Stimulated activated CD8-positive, alpha-beta memory T cell treated with anti-CD3 and anti-CD28 coated beads, Interleukin-2, amount 100 ng/mL, for 1 hour (primary cell): ENCODE data around the gene PSMA6.
"Not testable (repeated sequence)": the region's sequence is repeated elsewhere in the genome, so short reads cannot be mapped to it uniquely, and the experiment has no call there.

Experiments
- DNase-seq, 2 donors: peaks; one replicate each; pipeline ENCODE4 v3.0.0-alpha.2; 2020; ENCODE audit warnings: low read depth in 2 of 2

PSMA6 gene

DNA sequence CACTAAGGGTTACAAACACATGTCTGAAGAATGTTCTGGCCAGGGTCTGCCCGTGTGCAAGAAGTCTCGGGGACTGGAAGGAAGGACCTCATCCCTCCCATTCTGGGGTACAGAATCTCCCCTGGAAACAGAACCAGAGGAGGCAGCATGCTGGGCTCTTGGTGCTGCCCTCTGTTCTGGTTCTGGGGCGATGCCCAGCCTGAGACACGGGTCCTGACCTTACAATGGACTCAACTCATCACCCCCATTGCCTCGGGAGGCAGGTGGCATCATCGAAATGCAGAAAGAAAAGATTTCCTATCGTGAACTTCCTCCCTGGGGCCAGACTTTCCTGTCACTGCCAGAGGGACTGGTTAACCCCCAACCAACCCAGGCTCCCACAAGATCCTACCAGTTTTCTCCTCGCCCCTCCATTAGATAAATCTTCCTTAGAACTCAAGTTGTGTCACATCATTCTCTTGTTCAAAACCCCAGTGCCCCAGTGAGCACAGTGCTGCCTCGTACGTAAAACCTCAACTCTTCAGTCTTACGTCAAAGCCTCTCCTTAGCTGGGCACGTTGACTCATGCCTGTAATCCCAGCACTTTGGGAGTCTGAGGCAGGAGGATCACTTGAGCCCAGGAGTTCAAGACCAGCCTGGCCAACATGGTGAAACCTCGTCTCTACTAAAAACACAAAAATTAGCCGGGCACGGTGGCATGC is 52.1 kb downstream of the PSMA6 start:
- DNase-seq: no peak

DNA sequence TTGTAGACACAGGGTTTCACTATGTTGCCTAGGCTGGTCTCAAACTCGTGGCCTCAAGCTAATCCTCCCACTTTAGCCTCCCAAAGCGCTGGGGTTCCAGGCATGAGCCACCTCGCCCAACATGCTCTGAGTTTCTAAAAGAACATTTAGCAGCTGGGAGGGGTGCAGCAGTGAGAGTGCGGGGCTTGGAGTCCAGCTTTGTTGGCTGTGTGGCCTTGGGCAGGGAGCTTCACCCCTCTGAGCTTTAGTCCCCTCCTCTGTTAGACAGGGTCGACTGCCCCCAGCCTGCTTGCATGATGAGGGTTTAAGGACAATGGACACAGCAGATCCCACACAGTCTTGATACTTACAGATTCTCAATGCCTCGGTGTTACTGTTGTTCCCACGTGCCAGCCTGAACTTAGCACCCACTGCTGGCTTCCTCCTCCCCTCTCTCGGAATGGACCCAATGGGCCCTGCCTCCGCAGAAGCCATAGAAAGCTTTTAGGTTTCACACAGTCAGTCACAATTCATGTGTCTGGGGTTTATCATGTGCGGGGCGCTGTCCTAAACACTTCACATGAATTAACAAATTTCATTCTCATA is 54.6 kb downstream of the PSMA6 start:
- no peak for DNase-seq

DNA sequence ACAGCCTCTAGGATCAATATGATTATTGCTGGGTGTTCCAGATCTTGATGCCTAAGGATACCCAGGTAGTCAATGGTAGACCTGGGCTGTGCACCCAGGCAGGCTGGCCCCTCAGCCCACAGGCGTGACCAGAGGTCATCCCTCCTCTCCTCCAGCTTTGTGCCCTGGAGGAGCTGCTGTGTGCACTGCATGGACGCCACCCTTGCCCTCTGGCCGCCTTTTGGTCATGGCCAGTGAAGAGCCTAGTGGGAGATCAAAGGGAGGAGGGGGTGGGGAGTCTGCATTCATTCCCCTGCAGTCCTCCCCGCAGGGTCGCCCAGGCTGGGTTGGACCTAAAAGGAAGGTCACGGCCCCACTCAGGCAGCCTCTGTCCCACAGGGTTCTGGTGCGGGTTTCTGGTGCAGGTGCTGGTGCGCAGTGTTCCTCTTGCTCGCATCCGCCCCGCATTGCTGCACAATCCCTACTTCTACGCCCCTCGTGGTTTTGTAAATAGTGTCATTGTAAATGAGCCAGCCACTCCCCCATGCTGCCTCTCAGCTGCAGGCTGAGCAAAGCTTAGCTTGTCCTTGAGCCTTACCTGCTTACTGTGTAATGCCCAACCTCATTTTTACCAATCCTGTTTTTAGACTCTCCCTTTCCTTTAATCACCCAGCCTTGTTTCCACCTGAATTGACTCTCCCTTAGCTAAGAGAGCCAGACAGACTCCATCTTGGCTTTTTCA is 55.3 kb downstream of the PSMA6 start:
- no peak for DNase-seq

DNA sequence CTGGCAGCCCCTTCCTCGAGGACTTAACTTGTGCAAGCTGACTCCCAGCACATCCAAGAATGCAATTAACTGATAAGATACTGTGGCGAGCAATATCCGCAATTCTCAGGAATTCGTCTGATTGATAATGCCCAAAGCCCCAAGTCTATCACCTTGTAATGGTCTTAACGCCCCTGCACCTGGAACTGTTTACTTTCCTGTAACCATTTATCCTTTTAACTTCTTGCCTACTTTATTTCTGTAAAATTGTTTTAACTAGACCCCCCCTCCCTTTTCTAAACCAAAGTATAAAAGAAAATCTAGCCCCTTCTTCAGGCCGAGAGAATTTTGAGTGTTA is 55.8 kb downstream of the PSMA6 start:
- DNase-seq: not testable (repeated sequence)

DNA sequence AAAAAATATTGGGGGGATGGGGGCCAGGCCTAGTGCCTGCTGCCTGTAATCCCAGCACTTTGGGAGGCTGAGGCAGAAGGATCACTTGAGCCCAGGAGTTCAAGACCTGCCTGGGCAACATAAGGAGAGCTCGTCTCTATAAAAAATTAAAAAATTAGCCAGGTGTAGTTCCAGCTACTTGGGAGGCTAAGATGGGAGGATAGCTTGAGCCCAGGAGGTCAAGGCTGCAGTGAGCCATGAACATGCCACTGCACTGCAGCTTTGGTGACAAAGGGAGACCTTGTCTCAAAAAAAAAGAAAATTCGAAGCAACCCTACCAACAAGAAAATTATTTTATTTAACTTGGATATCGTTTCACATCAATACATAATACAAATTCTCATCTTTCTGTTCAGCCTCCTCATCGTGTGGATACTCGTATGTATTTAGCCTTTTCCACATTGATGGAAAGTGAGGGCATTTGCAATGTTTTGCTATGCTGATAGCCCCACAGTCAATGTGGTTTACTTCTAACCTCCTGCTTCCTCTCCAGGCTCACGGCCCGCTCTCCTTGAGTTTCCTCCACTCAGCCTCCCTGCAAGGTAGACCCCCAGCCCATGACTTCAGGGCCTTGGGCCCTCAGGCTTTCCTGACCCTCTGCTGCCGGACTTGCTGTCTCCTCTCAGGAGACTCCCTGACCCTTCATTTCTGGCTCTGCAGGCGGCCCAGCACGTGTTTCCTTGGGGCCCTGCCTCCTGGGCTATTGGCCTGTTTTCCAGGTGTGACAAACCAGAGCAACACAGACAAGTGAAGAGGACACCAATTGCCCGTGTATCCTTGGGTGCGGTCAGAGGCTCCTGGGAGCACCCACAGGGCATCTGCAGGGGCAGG is 57.5 kb downstream of the PSMA6 start:
- no peak for DNase-seq

DNA sequence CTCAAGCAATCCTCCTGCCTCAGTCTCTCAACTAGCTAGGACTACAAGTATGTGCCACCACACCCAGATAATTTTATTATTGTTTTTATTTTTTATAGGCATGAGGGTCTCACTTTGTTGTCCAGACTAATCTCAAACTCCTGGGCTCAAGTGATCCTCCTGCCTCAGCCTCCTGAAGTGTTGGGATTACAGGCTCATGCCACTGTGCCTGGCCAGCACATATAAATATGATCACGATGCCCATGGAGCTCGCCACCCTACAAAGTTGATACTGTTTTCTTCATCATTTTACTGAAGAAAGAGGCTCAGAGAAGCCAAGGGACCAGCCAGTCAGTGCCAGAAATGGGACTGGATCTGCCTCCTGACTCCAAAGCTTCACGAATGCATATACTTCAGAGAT is 59.3 kb downstream of the PSMA6 start:
- DNase-seq: no peak

DNA sequence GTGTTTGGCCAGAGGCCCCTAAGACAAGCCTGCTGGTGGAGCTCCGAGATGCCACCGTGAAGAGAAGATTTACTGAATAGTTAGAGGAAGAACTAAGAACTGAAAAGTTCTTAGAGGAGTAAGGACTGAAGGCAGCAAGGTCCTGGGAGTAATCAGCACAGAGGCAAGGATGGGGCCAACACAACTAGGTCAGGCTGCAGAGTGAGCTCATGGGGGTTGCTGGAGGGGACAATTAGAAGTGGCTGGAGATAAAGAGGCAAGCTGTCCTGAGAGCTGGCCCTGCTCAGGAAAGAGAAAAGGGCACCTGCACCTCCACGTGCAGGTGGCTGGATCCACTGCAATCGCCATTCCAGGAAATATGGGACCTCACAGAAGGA is 59.7 kb downstream of the PSMA6 start:
- DNase-seq: no peak

DNA sequence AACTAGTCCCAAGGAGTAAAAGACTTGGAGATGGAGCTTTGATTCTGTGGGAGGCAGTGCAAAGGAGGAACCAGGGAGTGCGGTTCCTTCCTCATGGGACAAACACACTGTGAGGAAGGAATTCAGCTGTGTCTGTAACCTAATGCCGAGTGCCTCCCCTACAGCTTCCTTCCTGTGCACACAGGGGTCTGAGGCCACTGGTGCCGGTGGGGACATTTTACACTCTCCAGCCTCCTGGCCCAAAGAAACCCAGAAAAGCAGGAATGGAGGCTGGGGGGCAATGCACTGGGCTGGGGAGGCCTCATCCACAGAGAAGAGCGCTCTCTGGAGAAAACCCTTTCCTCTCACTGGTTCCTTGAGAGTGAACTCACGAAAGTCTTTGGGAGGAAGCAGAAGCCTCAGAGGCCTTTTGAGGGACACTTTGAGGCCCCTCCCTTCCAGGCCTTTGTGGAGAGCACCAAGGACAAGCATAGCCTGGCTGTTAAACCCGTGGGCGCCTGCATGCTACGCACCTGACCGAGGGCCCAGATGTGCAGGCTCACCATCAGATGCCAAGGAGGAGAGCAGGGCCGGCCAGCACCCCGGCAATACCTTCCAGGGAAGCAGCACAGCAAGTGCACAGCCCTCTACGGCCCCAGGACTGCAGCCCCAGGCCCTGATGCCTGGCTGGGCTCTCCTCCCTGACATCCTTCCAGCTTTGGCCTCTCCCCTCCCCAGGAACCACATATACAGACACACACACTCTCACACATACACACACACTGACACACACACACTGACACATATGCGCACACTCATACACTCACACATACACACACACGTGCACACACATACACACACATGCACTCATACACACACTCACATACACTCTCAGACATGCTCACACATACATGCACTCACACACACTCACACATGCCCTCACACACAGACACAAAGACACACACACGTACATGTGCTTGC is 60.4 kb downstream of the PSMA6 start:
- no peak for DNase-seq

DNA sequence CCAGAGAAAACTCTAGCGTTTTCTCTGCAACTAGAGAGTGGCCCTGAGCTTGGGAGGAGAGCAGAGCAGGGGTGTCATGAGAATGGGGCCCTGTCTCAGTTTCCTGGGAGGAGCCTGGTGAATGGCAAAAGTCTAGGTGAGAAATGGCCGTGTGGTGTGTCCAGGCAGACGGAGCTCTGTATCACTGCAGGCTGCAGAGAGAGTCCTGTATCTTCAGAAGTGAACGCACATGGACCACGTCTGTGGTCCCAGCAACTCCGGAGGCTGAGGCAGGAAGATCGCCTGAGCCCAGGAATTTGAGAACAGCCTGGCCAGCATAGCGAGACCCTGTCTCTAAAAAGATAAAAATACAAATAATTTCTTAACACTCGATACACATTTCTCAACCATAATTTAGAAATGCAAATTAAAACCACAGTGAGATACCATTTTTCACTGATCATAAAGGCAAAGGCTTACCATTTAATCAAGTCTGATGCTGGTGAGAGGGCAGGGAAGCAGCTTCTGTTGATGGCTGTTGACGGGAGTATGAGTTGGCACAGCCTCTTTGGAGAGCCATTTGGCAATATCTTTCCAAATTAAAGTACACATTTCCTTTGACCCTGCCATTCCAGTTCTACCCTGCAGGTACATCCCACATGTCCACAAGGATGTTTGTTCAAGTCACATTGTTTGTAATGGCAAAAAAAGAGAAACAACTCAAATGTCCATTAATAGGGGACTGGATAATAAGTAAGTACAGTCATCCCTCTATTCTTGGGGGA is 61.4 kb downstream of the PSMA6 start:
- DNase-seq: no peak

DNA sequence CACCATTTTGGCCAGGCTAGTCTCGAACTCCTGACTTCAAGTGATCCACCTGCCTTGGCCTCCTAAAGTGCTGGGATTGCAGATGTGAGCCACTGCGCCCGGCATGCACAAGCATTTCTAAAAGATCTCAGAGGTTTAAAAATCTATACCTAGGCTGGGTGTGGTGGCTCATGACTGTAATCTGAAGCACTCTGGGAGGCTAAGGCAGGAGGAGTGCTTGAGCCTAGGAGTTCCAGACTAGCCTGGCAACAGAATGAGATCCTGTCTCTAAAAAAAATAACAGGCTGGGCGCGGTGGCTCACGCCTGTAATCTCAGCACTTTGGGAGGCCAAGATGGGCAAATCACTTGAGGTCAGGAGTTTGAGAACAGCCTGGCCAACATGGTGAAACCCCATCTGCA is 63.1 kb downstream of the PSMA6 start:
- not testable (repeated sequence) for DNase-seq

DNA sequence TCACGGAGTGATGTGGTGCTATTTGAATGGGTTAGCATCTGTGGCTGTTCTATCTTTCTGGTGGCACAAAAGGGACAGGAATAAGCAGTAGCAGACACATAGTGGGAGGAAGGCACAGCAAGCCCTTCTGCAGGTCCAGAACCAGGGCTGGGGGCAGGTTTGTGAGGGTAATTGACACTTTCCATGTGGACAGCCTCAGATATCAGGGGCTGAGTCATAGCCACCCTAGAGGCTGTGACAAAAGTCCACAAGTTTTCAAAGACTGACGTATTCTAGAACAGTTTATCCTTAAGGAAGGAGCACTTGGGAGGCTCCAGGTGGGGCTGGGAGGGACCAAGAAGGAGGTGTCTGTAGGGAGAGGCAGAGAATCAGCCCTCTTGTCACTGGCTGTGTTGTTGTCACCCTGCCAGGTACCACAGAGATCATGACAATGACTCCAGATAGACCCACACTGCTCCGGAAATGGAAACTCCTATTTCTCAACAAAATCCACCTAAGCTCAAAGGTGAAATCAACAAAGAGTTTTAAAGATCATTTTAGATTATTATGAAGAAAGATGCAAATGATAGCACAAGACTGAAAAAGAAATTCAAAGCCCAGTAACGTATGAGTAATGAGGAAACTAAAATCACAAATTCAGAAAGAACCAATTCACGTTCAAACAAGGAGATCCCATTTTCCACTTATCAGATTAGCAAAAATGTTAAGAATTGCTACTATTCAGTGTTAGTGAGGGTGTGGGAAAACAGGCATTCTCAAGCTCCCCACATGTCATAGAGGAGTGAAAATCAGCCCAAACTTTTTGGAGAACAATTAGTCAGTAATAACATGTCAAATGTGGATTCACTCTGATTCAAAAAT is 64.0 kb downstream of the PSMA6 start:
- no peak for DNase-seq

DNA sequence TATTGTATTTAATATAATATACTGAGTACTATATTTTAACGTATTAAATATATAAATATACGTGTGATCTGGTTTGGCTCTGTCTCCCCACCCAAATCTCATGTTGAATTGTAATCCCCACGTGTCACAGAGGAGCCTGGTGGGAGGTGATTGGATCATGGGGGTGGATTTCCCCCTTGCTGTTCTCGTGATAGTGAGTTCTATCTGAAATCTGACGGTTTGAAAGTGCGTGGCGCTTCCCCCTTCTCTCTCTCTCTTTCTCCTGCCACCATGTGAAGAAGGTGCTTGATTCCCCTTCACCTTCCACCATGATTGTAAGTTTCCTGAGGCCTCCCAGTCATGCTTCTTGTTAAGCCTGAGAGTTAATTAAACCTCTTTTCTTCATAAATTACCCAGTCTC is 67.5 kb downstream of the PSMA6 start:
- not testable (repeated sequence) for DNase-seq

DNA sequence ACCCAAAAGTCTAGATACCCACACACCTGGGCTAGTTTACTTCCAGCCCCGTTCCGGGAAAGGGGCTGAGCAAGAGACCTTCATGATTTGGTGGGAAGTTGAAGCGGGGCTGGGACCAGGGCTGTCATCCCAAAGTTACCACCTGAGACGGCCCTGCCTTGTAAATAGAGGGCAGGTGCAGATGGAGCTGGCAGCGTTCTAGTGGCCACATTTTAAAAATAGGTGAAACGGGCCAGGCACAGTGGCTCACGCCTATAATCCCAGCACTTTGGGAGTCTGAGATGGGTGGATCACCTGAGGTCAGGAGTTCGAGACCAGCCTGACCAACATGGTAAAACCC is 68.9 kb downstream of the PSMA6 start:
- DNase-seq: no peak

DNA sequence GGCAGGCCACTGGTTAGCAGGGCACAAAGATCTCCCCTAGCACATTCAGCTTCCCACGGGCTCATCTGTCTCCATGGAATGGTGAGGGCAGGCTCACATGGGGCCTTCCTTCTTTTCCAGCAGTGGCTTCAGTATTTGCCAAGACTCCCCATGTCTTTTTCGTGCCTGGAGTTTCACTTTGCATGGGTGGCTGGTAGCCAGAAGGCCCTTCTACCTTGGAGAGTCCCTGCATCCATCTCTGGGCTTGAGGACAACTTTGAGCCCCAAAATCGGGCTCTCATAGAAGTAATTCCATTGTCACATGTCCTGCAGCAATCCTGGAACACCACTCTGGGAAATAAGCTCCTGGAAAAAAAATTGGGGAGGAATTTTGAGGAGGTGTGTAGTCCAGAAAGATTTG is 70.3 kb downstream of the PSMA6 start:
- no peak for DNase-seq

DNA sequence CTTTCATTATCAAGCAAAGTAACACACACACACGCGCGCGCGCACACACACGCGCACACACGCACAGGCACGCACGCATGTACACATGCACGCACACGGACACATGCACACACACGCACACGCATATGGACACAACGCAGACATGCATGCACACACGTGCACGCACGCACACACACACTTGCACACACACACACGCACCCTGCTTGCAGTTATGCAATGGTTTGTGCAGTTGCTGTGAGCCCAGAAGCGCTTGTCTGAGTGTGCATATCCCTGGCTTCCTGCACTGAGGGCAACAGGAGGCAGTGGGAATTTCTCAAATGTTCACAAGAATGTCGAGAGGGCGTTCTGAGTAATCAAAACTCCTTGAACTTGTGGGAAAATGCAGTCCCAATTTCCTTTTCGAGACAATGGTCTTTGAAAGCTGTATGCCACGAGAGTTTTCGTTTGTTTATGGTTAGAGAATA is 70.8 kb downstream of the PSMA6 start:
- no peak for DNase-seq

DNA sequence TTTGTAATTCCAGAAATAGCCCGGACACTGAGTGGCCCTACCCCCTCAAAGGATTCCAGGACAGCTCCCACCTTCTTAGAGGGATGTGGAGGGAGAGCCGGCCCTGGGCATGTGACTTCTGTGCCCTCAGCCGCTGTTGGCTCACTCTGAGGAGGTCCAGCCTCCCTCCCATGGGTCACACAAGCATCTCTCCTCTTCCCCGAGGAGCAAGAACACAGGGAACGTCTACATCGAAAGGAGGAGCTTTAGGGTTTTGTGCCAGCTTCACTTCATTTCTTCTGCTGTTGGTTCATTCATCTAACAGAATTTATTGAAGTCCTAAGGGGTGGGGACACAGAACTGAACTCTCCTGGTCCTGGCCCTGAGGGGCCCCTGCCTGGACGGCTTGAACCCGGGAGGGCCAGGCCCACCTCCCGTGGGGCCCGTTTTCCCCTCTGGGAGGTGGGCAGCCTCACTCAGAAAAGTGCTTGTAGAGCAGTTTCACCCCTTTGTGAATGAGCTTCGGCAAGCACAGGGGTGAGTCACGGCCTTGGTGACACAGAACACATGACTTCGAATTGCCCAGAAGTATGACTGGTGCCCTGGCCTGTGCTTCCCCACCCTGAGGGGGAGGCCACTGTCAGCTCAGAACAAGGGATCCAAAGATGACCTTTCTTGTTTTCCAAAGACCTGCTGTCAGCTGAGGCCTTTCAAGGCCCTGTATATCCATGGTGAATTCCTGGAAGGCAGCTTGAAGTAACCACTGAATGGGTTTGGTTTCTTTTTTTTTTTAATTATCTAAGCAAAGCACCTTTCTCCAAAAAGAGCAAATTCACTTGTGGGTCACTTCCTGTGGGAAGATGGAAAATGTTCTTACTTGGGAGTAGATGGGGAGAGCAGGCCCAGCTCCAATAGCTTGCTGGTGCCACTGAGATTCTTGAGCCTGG is 73.2 kb downstream of the PSMA6 start:
- peak; percentile 33 to 41 for DNase-seq

DNA sequence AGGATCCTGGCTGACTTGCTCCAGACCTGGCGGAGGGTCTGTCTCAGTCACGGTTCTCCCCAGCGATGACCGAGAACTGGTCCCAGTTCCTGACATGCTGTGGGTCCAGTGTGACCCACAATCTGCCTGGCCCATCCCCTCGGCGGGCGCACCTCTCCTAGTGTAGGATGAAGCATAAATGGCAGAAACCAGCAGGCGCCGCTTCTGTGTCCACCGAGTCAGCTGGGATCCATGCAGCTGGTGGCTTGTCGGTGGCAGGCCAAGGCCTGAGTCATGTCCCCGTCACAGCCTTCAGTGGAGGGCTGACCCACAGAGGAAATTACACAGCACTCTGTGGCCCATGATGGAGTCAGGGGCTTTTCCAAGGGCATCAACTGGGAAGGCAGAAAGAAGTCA is 73.9 kb downstream of the PSMA6 start:
- DNase-seq: no peak

DNA sequence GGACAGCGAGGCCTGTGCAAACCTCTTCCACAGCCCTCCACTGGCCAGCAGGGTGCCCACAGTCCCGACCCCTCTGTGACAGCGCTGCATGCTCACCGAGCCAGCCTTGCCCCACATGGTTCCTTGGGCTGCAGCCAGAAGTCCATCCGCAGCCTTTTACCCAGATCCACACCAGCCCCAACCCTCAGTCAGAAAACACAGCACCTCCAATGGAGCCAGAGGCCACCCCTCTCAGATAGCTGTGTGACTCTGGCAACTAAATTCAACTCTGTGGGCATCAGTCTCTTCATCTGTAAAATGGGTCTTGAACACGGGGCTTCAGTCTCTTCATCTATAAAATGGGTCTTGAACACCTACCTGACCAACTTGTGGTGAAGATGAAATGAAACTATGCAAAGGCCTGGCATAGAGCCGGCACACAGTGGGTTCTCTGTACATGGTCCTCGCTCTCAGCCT is 74.4 kb downstream of the PSMA6 start:
- DNase-seq: no peak

DNA sequence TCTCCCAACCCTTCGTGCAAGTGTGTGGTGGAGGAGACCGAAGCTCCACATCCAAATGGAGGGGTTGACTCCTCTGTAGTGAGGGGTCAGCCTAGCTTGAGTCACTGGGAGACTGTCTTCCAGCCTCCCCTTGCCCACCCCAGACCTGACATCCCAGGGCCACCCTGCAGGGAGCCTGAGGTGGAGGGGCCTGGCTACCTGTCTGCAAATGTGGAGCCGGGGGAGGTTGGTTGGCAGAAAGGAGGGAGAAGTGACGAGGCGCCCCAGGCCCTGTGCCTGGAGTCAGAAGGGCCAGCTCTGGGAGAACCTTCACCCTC is 74.8 kb downstream of the PSMA6 start:
- no peak for DNase-seq
